BLaER1 treated with 17β-estradiol and CSF1 and Interleukin-3, amounts not matched to agents 10 nM and 100 nM (cell line): ENCODE results near the gene INO80C.
"Not testable (repeated sequence)": the region's sequence is repeated elsewhere in the genome, so short reads cannot be mapped to it uniquely, and the experiment has no call there.

Experiments
- H3K27ac ChIP-seq, 11 experiments: shearing (Covaris generic); formaldehyde crosslinking; 2 replicates each; pipeline ENCODE4 v1.8.1; 2022
- H3K27me3 ChIP-seq, 11 experiments: shearing (Covaris generic); formaldehyde crosslinking; 2 replicates each; pipeline ENCODE4 v1.8.1; 2022
- H3K36me3 ChIP-seq, 11 experiments: shearing (Covaris generic); formaldehyde crosslinking; 2 replicates each; pipeline ENCODE4 v1.8.1; 2022
- H3K4me1 ChIP-seq, 10 experiments: shearing (Covaris generic); formaldehyde crosslinking; 2 replicates each; pipeline ENCODE4 v1.8.1; 2022
- H3K4me2 ChIP-seq, 11 experiments: shearing (Covaris generic); formaldehyde crosslinking; 2 replicates each; pipeline ENCODE4 v1.8.1; 2022
- H3K4me3 ChIP-seq, 10 experiments: shearing (Covaris generic); formaldehyde crosslinking; 2 replicates each; pipeline ENCODE4 v1.8.1; 2022
- H3K9ac ChIP-seq, 11 experiments: shearing (Covaris generic); formaldehyde crosslinking; 2 replicates each; pipeline ENCODE4 v1.8.1; 2022
- H3K9me3 ChIP-seq, 11 experiments: shearing (Covaris generic); formaldehyde crosslinking; replicated peaks in 1 of 11; 2 replicates each; pipeline ENCODE4 v1.8.1; 2022
- H4K20me1 ChIP-seq, 11 experiments: shearing (Covaris generic); formaldehyde crosslinking; 2 replicates each; pipeline ENCODE4 v1.8.1; 2022
- Cebpa-rat ChIP-seq, 11 experiments: shearing (Covaris generic); IDR thresholded peaks; 2 replicates each; pipeline ENCODE4 v1.8.1; 2022

Gene INO80C

DNA sequence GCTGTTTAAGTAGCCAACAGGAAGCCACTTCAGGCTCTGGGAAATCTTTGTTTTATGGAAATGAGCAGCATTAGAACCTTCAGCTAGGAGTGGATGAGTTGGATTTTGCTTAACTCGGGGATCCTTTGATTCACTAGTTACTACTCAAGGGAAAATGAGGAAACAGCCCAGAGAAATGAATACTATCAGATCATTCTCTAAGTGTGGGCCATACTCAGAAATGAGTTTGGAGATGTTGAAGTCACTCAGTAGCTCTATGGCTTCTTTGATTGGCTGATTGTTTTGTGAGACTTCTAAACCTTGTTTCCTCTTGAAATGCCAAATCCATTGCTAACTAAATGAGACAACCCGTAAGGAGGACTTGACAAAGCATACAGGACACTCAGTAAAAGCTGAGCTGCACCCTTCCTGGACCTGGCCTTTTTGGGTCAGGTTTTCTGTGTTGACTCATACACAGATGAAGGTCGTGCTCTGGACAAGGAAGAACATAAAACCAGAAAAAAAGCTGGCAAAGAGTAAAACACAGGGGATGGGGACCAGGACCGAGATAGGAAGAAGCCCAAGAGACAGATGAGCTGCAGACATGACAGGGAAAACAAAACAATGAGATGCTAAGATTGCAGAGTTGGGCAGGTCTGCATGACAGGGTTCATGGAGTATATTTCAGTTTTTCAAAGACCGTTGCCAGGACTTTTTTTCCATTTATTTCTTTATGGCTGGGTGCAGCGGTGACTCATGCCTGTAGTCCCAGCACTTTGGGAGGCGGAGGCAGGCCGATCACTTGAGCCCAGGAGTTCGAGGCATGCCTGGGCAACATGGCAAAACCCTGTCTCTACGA is 41.6 kb downstream of the INO80C start:
- H3K36me3 ChIP-seq, result peaks cover 0 to 70% (median 8%) of the 10 kb centered on the region in 11 experiments; a peak in 9 of 22 replicates
- no peak overlapping the region for H3K9ac ChIP-seq
- peaks cover 12 to 36% (median 29%) of the 10 kb centered on the region in 10 experiments; a peak in 19 of 20 replicates for H3K4me1 ChIP-seq
- H3K27me3 ChIP-seq, result no peaks in the 10 kb centered on the region
- no peak overlapping the region for H3K27ac ChIP-seq
- H3K4me3 ChIP-seq, result no peak overlapping the region
- no peak for TF ChIP-seq Cebpa-rat (IDR thresholded peaks at IDR 0.05)
- H4K20me1 ChIP-seq, result no peaks in the 10 kb centered on the region
- H3K4me2 ChIP-seq, result peak overlapping the region in 2 of 11 experiments; percentile 20; a peak in 1 of 22 replicates
- H3K9me3 ChIP-seq, result peaks cover 0 to 19% (median 13%) of the 10 kb centered on the region in 11 experiments; a peak in 9 of 22 replicates

DNA sequence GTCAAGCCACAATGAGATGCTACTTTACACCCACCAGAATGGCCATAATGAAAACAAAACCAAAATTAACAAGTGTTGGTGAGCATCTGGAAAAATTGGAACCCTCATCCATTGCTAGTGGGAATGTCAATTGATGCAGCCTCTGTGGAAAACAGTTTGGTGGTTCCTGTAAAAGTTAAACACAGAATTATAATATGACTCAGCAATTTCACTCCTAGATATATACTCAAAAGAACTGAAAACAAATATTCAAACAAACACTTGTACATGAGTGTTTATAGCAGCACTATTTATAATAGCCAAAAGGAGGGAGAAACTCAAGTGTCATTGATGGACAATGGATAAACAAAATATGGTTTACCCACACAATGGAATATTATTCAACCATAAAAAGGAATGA is 43.0 kb downstream of the INO80C start:
- Histone ChIP-seq H3K4me3 (no peak overlapping the region), H3K36me3 (peaks cover 0 to 69% (median 8%) of the 10 kb centered on the region in 11 experiments; a peak in 9 of 22 replicates), H3K9ac (no peak overlapping the region), H3K9me3 (peaks cover 0 to 20% (median 13%) of the 10 kb centered on the region in 11 experiments; a peak in 9 of 22 replicates), H3K27ac (no peak overlapping the region), H3K4me2 (no peak overlapping the region), H3K4me1 (peaks cover 9 to 23% (median 16%) of the 10 kb centered on the region in 10 experiments; a peak in 19 of 20 replicates), H3K27me3 (no peaks in the 10 kb centered on the region), H4K20me1 (no peaks in the 10 kb centered on the region)
- no peak for TF ChIP-seq Cebpa-rat (IDR thresholded peaks at IDR 0.05)

DNA sequence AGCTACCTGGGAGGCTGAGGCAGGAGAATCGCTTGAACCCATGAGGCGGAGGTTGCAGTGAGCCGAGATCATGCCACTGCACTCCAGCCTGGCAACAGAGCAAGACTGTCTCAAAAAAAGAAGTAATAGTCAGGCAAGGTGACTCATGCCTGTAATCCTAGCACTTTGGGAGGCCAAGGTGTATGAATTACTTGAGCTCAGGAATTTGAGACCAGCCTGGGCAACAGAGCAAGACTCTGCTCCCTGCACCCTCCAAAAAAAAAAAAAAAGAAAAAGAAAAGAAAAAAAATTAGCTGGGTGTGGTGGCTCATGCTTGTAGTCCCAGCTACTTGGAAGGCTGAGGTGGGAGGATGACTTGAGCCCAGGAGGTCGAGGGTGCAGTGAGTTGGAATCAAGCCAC is 44.7 kb downstream of the INO80C start:
- H3K9ac ChIP-seq, H3K4me3 ChIP-seq, H4K20me1 ChIP-seq, H3K4me2 ChIP-seq, H3K27me3 ChIP-seq, H3K27ac ChIP-seq, H3K4me1 ChIP-seq: not testable (repeated sequence)
- Histone ChIP-seq H3K9me3 (peaks cover 0 to 19% (median 8%) of the 10 kb centered on the region in 11 experiments; a peak in 9 of 22 replicates), H3K36me3 (peaks cover 0 to 57% (median 8%) of the 10 kb centered on the region in 11 experiments; a peak in 8 of 22 replicates)

DNA sequence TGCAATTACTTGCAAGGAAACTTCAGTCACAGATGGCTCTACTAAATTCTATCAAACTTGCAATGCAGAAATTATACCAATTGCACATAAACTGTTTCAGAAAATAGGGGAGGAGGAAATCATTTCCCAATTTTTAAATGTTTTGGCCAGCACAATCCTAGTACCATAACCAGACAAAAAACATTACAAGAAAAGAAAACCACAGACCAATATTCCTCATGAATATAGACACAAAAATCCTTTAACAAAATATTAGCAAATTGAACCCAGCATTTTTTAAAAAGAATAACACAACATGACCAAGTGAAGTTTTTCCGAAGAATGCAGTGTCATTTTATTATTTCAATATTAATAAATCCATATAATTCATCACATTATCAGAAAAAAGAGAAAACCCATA is 45.8 kb downstream of the INO80C start:
- no peaks in the 10 kb centered on the region for H4K20me1 ChIP-seq
- no peak overlapping the region for H3K4me2 ChIP-seq
- no peak overlapping the region for H3K27ac ChIP-seq
- H3K27me3 ChIP-seq, result no peaks in the 10 kb centered on the region
- TF ChIP-seq Cebpa-rat (IDR thresholded peaks at IDR 0.05), result no peak
- no peak overlapping the region for H3K4me3 ChIP-seq
- peaks cover 0 to 54% (median 8%) of the 10 kb centered on the region in 11 experiments; a peak in 8 of 22 replicates for H3K36me3 ChIP-seq
- H3K4me1 ChIP-seq, result peaks cover 0 to 9% (median 0%) of the 10 kb centered on the region in 10 experiments; a peak in 5 of 20 replicates
- H3K9me3 ChIP-seq, result peaks cover 0 to 19% (median 8%) of the 10 kb centered on the region in 11 experiments; a peak in 9 of 22 replicates
- H3K9ac ChIP-seq, result no peak overlapping the region

DNA sequence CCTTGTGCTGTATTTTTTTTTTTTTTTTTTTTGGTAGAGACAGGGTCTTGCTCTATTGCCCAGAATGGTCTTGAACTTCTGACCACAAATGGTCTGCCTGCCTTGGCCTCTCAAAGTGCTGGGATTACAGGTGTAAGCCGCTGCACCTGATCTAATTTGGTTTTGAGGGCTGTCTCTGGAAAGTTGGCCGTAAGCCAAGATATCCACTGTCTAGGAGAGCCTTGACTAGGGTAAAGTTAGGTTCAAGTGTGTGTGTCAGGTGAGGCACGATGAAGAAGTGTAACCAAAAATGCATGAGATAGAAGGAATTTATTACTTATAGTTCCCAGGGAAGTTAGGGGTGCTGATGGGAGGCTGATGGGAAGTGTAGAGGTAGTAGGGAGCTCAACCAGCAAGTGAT is 46.7 kb downstream of the INO80C start:
- peaks cover 0 to 19% (median 8%) of the 10 kb centered on the region in 11 experiments; a peak in 9 of 22 replicates for H3K9me3 ChIP-seq
- no peak for TF ChIP-seq Cebpa-rat (IDR thresholded peaks at IDR 0.05)
- H3K4me1 ChIP-seq, result peaks cover 0 to 3% (median 0%) of the 10 kb centered on the region in 10 experiments; a peak in 5 of 20 replicates
- H3K9ac ChIP-seq, result no peak overlapping the region
- H3K27ac ChIP-seq, result no peak overlapping the region
- H3K36me3 ChIP-seq, result peaks cover 0 to 45% (median 3%) of the 10 kb centered on the region in 11 experiments; a peak in 7 of 22 replicates
- no peaks in the 10 kb centered on the region for H4K20me1 ChIP-seq
- H3K4me3 ChIP-seq, result no peak overlapping the region
- no peak overlapping the region for H3K4me2 ChIP-seq
- no peaks in the 10 kb centered on the region for H3K27me3 ChIP-seq

DNA sequence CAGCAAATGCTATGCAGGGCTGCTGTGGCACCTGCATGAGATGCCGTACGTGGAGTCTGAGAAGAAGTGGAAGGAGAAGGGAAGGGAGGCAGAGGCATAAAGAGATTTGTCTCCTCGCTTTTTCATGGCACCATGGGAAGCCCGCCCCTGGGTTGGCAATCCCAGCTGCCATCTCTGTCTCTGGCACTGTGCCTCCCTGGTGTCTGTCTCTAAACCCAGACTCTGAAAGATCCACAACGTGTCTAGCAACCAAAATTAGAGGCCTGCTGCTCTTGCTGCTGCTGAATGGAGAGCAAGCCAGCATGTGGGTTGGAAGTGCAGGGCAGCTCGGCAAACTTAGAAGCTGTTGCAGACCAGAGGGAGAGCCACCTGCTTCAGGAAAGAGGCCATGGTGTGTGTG is 53.1 kb downstream of the INO80C start:
- Histone ChIP-seq H3K36me3 (0 out of 22 replicates have a peak, but pooled peaks cover 0 to 4% (median 0%) of the 10 kb centered on the region in 11 experiments), H3K4me2 (peak overlapping the region in 2 of 11 experiments; percentile 59 to 72; a peak in 1 of 22 replicates), H3K27ac (no peak overlapping the region), H3K27me3 (no peaks in the 10 kb centered on the region), H4K20me1 (no peaks in the 10 kb centered on the region), H3K4me3 (no peak overlapping the region), H3K4me1 (peaks cover 17 to 30% (median 24%) of the 10 kb centered on the region in 10 experiments), H3K9me3 (no peaks in the 10 kb centered on the region), H3K9ac (no peak overlapping the region)
- no peak for TF ChIP-seq Cebpa-rat (IDR thresholded peaks at IDR 0.05)

DNA sequence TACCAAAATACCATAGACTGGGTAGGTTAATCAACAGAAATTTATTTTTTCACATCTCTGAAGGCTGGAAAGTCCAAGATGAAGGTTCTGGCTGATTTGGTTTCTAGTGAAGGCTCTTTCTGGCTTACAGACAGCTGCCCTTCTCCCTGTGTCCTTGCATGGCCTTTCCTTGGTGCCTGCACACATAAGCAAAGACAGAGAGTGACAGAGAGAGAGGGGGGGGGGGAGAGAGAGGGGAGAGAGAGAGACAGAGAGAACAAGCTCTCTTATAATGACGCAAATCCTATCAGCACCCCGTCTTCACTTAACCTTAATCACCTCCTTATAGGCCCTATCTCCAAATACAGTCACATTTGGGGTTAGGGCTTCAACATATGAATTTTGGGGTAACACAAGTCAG is 53.9 kb downstream of the INO80C start:
- no peak overlapping the region for H3K9ac ChIP-seq
- no peak for TF ChIP-seq Cebpa-rat (IDR thresholded peaks at IDR 0.05)
- H3K27ac ChIP-seq, result peak overlapping the region in 2 of 11 experiments; percentile 17 to 19; a peak in 1 of 22 replicates
- H4K20me1 ChIP-seq, result no peaks in the 10 kb centered on the region
- H3K9me3 ChIP-seq, result no peaks in the 10 kb centered on the region
- no peaks in the 10 kb centered on the region for H3K27me3 ChIP-seq
- H3K4me3 ChIP-seq, result no peak overlapping the region
- H3K4me2 ChIP-seq, result peak overlapping the region; percentile 54 to 72 (median 62)
- peaks cover 17 to 30% (median 24%) of the 10 kb centered on the region in 10 experiments for H3K4me1 ChIP-seq
- H3K36me3 ChIP-seq, result 0 out of 22 replicates have a peak, but pooled peaks cover 0 to 4% (median 0%) of the 10 kb centered on the region in 11 experiments

DNA sequence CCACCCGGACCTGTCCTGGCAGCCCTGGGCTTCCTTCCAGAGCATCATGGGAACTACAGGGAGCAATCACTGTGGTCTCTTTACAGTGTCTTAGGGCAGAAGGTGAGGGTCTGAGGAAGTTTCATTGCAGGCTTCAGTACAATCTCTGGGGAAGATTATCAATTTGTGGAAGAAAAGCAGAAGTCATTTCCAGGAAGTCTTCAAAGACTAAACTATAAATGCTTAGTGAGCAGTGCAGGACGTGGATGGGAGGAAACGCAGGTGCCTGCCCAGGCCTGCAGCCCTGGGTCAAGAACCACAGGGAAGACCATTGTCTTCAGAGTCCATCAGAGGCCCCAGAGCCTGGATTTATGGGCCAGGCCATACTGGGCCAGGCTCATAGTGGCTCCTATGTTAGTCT is 54.3 kb downstream of the INO80C start:
- no peak overlapping the region for H3K9ac ChIP-seq
- no peak overlapping the region for H3K4me3 ChIP-seq
- no peaks in the 10 kb centered on the region for H3K27me3 ChIP-seq
- no peaks in the 10 kb centered on the region for H4K20me1 ChIP-seq
- TF ChIP-seq Cebpa-rat (IDR thresholded peaks at IDR 0.05), result no peak
- H3K36me3 ChIP-seq, result 0 out of 22 replicates have a peak, but pooled peaks cover 0 to 4% (median 0%) of the 10 kb centered on the region in 11 experiments
- no peaks in the 10 kb centered on the region for H3K9me3 ChIP-seq
- peaks cover 17 to 30% (median 24%) of the 10 kb centered on the region in 10 experiments for H3K4me1 ChIP-seq
- H3K4me2 ChIP-seq, result peak overlapping the region; percentile 54 to 72 (median 62)
- H3K27ac ChIP-seq, result peak overlapping the region in 3 of 11 experiments; percentile 17 to 19 (median 17); a peak in 2 of 22 replicates

DNA sequence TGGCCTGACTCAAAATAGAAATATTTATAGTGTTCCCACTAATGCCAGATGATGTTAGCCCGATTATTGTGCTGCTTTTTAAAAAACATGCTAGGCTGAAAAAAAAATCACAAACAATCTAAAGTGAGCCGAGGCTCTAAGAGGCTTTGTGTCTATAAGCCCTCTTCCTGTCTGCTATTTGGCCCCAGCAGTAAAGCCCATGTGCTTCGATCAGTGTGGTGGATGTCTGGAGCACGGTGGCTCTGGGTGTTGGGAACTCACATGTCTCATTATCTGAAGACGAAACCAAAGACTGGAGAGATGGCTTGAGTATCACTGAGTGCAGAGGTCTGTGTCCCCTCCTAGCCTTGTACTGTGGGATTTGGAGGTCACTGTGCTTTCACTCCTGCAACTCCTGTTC is 55.1 kb downstream of the INO80C start:
- H3K4me3 ChIP-seq, result no peak overlapping the region
- 0 out of 22 replicates have a peak overlapping the region, but pooled peaks of 1 of the 11 experiments have one; percentile 17 for H3K27ac ChIP-seq
- peak overlapping the region in 10 of 11 experiments; percentile 54 to 72 (median 62); a peak in 15 of 22 replicates for H3K4me2 ChIP-seq
- no peak overlapping the region for H3K9ac ChIP-seq
- TF ChIP-seq Cebpa-rat (IDR thresholded peaks at IDR 0.05), result no peak
- H3K9me3 ChIP-seq, result no peaks in the 10 kb centered on the region
- H3K27me3 ChIP-seq, result no peaks in the 10 kb centered on the region
- peaks cover 17 to 30% (median 24%) of the 10 kb centered on the region in 10 experiments for H3K4me1 ChIP-seq
- H3K36me3 ChIP-seq, result 0 out of 22 replicates have a peak, but pooled peaks cover 0 to 4% (median 0%) of the 10 kb centered on the region in 11 experiments
- no peaks in the 10 kb centered on the region for H4K20me1 ChIP-seq
